ENCODE data around the gene EBPL. TPM values are rescaled to one million over a fixed set of nuclear protein-coding genes. Genes with fewer than 3 reads are reported as not detected.

The EBPL gene
- total RNA-seq, 1 donor from 2014 or later: 26.4 TPM

DNA sequence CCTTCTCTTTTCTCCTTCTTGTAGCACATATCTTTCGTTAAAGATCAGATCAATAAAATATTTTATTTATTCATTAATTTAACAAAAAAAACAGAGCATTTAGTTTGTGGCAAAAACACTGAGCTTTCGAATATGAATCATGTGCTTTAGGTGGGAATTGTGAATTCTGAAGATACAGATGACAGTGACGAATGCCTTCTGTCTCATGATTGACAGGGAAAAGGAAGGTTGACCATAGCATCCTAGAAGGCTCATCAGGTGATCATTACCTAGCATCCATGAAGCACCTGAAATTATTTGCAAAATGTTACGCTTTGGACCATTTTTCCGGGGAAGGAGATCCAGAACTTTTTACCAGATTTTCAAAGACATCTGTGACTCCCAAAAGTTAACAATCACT, 59.1 kb downstream of the EBPL start:
- no peak overlapping the region for H3K4me3 Mint-ChIP-seq (ENCODE audit: unreplicated experiment)
- H3K4me1 Mint-ChIP-seq (ENCODE audit: low read depth, unreplicated experiment): peaks cover 1% of the 10 kb centered on the region
- H3K27me3 Mint-ChIP-seq (ENCODE audit: unreplicated experiment): no peaks in the 10 kb centered on the region
- no peak overlapping the region for H3K27ac Mint-ChIP-seq (ENCODE audit: unreplicated experiment)
- no peak for DNase-seq
- H3K36me3 Mint-ChIP-seq (ENCODE audit: unreplicated experiment): no peaks in the 10 kb centered on the region
- peaks cover 3% of the 10 kb centered on the region for H3K9me3 Mint-ChIP-seq (ENCODE audit: unreplicated experiment)
- TF ChIP-seq, protein P1, sequence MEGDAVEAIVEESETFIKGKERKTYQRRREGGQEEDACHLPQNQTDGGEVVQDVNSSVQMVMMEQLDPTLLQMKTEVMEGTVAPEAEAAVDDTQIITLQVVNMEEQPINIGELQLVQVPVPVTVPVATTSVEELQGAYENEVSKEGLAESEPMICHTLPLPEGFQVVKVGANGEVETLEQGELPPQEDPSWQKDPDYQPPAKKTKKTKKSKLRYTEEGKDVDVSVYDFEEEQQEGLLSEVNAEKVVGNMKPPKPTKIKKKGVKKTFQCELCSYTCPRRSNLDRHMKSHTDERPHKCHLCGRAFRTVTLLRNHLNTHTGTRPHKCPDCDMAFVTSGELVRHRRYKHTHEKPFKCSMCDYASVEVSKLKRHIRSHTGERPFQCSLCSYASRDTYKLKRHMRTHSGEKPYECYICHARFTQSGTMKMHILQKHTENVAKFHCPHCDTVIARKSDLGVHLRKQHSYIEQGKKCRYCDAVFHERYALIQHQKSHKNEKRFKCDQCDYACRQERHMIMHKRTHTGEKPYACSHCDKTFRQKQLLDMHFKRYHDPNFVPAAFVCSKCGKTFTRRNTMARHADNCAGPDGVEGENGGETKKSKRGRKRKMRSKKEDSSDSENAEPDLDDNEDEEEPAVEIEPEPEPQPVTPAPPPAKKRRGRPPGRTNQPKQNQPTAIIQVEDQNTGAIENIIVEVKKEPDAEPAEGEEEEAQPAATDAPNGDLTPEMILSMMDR (IDR thresholded peaks at IDR 0.05; ENCODE audit: partially characterized antibody, unreplicated experiment): no peak

DNA sequence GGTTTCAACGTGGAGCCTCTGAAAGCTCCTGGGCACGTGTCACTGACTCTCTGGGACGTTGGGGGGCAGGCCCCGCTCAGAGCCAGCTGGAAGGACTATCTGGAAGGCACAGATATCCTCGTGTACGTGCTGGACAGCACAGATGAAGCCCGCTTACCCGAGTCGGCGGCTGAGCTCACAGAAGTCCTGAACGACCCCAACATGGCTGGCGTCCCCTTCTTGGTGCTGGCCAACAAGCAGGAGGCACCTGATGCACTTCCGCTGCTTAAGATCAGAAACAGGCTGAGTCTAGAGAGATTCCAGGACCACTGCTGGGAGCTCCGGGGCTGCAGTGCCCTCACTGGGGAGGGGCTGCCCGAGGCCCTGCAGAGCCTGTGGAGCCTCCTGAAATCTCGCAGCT, 60.7 kb downstream of the EBPL start:
- no peaks in the 10 kb centered on the region for H3K36me3 Mint-ChIP-seq (ENCODE audit: unreplicated experiment)
- H3K27ac Mint-ChIP-seq (ENCODE audit: unreplicated experiment): no peak overlapping the region
- H3K9me3 Mint-ChIP-seq (ENCODE audit: unreplicated experiment): peaks cover 3% of the 10 kb centered on the region
- TF ChIP-seq, protein P1 (IDR thresholded peaks at IDR 0.05; ENCODE audit: partially characterized antibody, unreplicated experiment): no peak
- peaks cover 1% of the 10 kb centered on the region for H3K4me1 Mint-ChIP-seq (ENCODE audit: low read depth, unreplicated experiment)
- no peak for DNase-seq
- H3K4me3 Mint-ChIP-seq (ENCODE audit: unreplicated experiment): no peak overlapping the region
- H3K27me3 Mint-ChIP-seq (ENCODE audit: unreplicated experiment): no peaks in the 10 kb centered on the region

DNA sequence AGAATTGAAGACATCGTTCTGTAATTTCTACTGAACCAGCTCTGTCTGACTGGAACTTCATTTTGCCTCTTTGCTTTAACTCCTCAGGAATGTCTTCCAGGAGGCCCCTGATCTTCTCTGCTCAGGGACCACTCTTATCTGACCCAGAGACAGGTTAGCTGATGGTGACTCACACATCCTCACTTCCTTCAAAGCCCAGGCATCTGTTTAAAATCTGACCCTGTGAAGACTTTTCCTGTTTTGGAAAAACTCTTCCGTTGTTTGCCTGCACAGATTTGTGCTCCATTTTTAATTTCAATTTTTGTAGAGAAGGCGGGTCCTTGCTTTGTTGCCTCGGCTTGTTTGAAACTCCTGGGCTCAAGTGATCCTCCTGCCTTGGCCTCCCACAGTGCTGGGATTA, 61.3 kb downstream of the EBPL start:
- no peak for DNase-seq
- H3K27me3 Mint-ChIP-seq (ENCODE audit: unreplicated experiment): no peaks in the 10 kb centered on the region
- TF ChIP-seq, protein P1 (IDR thresholded peaks at IDR 0.05; ENCODE audit: partially characterized antibody, unreplicated experiment): no peak
- H3K9me3 Mint-ChIP-seq (ENCODE audit: unreplicated experiment): peaks cover 1% of the 10 kb centered on the region
- no peaks in the 10 kb centered on the region for H3K36me3 Mint-ChIP-seq (ENCODE audit: unreplicated experiment)
- peaks cover 1% of the 10 kb centered on the region for H3K4me1 Mint-ChIP-seq (ENCODE audit: low read depth, unreplicated experiment)
- H3K4me3 Mint-ChIP-seq (ENCODE audit: unreplicated experiment): no peak overlapping the region
- H3K27ac Mint-ChIP-seq (ENCODE audit: unreplicated experiment): no peak overlapping the region

DNA sequence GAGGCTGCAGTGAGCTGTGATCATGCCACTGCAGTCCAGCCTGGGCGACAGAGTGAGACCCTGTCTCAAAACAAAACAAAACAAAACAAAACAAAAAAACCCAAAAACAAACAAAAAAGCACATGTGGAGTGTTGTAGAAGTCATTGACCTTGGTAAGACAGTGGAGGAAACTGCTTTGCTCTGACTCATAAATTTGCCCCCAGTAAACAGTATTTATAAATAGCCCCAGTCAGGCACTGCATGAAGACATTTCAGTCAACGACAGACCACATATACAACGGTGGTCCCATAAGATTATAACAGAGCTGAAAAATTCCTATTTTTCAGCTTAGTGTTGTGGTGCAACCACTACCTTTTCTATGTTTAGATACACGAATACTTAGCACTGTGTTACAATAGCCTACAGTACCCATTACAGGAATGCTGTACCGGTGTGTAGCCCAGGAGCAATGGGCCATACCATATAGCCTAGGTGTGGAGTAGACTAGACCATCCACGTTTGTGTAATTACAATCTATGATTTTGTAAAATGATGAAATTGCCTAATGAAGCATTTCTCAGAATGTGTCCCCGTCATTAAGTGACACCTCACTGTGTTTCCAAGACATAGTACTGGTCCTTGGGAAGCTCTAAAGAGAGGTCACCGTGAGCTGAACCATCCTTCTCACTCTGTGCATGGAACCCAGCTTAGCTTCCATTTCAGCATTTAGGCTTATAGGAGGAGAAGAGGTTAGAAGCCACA, 61.9 kb downstream of the EBPL start:
- Mint-ChIP-seq H3K36me3 (ENCODE audit: unreplicated experiment) (no peaks in the 10 kb centered on the region), H3K9me3 (ENCODE audit: unreplicated experiment) (peaks cover 1% of the 10 kb centered on the region), H3K27me3 (ENCODE audit: unreplicated experiment) (no peaks in the 10 kb centered on the region), H3K4me3 (ENCODE audit: unreplicated experiment) (no peak overlapping the region), H3K4me1 (ENCODE audit: low read depth, unreplicated experiment) (peaks cover 1% of the 10 kb centered on the region), H3K27ac (ENCODE audit: unreplicated experiment) (no peak overlapping the region)
- DNase-seq: no peak
- TF ChIP-seq, protein P1 (IDR thresholded peaks at IDR 0.05; ENCODE audit: partially characterized antibody, unreplicated experiment): no peak

DNA sequence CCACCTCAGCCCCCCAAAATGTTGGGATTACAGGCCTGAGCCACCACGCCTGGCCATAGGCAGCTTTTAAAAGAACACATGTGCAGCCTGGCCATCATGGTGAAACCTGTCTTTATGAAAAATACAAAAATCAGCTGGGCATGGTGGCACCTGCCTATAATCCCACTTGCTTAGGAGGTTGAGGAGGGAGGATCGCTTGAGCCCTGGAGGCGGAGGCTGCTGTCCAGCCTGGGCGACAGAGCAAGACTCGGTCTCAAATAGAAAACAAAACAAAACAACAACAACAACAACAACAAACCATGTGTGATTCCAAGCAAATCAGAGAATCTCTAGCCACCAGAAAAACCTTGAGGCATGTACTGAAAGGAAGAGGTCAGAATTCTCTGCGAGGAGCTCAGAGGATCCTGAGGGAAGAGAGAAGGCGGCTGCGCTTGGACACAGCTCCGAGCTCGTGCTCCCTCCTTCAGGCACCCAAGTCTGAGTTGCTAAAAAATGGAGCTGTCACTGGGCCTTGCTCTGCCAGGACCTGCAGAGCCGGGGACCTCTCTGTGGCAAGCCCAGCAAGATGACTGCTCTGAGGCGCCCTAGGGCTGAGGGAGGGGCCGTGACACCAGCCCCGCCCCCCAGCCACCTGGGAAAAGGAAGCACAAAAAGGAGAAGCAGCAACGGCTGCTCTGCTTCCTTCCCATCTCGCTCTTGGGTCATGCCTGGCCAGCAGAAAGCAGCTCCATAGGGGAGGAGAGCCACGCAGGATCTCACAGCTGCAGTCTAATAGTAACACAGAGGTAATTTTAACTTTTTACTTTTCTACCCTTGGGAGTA, 63.2 kb downstream of the EBPL start, which contains the start of gene ARL11:
Gene ARL11 (plus strand): TSS at position 677 of the 822 bp plus-strand sequence. CDS start 1,941 bp downstream, outside the sequence.
- Mint-ChIP-seq H3K9me3 (ENCODE audit: unreplicated experiment) (peaks cover 1% of the 10 kb centered on the region), H3K27me3 (ENCODE audit: unreplicated experiment) (no peaks in the 10 kb centered on the region), H3K4me3 (ENCODE audit: unreplicated experiment) (no peak within 1 kb of the TSS), H3K36me3 (ENCODE audit: unreplicated experiment) (no peaks in the 10 kb centered on the region), H3K27ac (ENCODE audit: unreplicated experiment) (no peak within 1 kb of the TSS), H3K4me1 (ENCODE audit: low read depth, unreplicated experiment) (peaks cover 1% of the 10 kb centered on the region)
- TF ChIP-seq, protein P1 (IDR thresholded peaks at IDR 0.05; ENCODE audit: partially characterized antibody, unreplicated experiment): no peak
- peak; percentile 62 for DNase-seq
